Right ventricle myocardium superior (tissue), 1 donor: ENCODE measurements around the gene COMMD1. TPM values are rescaled to one million over a fixed set of nuclear protein-coding genes. Genes with fewer than 3 reads are reported as not detected.

Experiments
- ATAC-seq: fragments of 200-7000 bp; cut with Tn5 transposase; one replicate; pipeline ENCODE4 v1.9.1; 2020; ENCODE audit warnings: mild to moderate bottlenecking; ENCODE audit not compliant: poor library complexity
- DNase-seq: peaks from one replicate; pipeline ENCODE4 v3.0.0-alpha.2; 2020
- intact Hi-C: fragments of 100-400 bp; cut with DNase I; formaldehyde crosslinking; loops from one replicate; pipeline ENCODE4 v1.11.2; 2022
- total RNA-seq: library from RNA; stranded (reverse); fragmentation: NEBNext Ultra II Directional; extraction: Animal tissue kit (Norgen Biotek cat#: 25700); gene quantifications from one replicate; pipeline ENCODE4 v1.2.1, GENCODE V29; 2021
- donor health status: DM: no; HTN: yes; CAD: no; lungs with severe emphysema.

The COMMD1 gene
- total RNA-seq, 1 donor from 2014 or later: 60.8 TPM

DNA sequence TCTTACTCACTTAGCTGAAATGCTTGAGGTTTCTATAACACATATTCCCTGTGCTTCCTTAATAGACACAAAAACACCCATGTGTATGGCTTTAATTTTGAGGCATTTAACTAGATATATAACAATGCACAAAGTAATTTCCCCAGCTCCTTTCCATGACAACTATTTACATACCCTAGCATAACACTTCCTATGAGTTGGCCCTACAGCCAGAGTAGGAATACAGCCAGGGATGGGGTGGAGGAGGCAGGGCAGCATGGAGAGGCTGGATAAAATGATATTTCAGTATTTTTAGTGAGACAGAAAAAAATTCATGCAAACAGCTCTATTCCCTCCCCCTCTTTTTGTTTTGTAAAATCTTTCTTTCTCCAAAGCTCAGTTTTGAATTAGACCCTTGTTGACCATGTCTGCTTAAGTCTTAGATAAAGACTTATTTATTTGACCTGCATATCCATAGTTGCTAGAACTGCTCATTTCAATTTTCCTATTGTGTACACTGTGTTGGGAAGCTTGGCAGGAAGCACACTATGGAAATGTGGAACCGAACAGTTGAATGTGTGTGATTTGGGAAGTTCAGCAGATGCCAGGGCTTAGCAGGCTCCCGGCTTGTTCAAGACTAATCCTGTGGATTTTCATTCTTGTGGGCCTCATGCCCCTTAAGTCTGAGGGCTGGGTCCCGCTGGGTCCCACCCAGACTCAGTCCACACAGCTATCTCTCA, 279.2 kb downstream of the COMMD1 start:
- ATAC-seq: no peak
- intact Hi-C loops: no loop called here
- DNase-seq: no peak

Other genes with a start within 250 kb of the COMMD1 start
- 0.78 TPM for gene FAM161A, start 51.6 kb upstream of the COMMD1 start, total RNA-seq
- gene CCT4, start 17.0 kb upstream of the COMMD1 start, total RNA-seq: 96.0 TPM